Measurements from ENCODE around the gene ARSD. TPM values are rescaled to one million over a fixed set of nuclear protein-coding genes. Genes with fewer than 3 reads are reported as not detected.

The ARSD gene
- total RNA-seq, 1 experiment from 2014 or later, result 12.7 TPM

GRCh38 chrX:2924151-2924550, 5.0 kb downstream of the ARSD start:
- no peak for ATAC-seq
- BruUV-seq (replicated peaks), result no TSS peak

GRCh38 chrX:2921750-2922149, 7.4 kb downstream of the ARSD start:
- BruUV-seq (replicated peaks), result no TSS peak
- Histone ChIP-seq H3K4me3 (ENCODE audit: low read depth in 2 of 2, low read length in 2 of 2) (no peak overlapping the region), H3K9me3 (ENCODE audit: control insufficient read depth, insufficient read depth, low read depth, low read length) (no peaks in the 10 kb centered on the region), H3K27ac (ENCODE audit: low read length) (no peak overlapping the region), H3K36me3 (ENCODE audit: control insufficient read depth, insufficient read depth, low read length) (no peaks in the 10 kb centered on the region), H3K27me3 (ENCODE audit: control insufficient read depth, insufficient read depth, low read length) (no peaks in the 10 kb centered on the region), H3K4me1 (ENCODE audit: control insufficient read depth, insufficient read depth, low read length) (no peaks in the 10 kb centered on the region)
- no peak for TF ChIP-seq SIN3A (IDR thresholded peaks at IDR 0.05; ENCODE audit: borderline replicate concordance, insufficient read depth, low read depth, low read length)
- intact Hi-C loops (cut with micrococcal nuclease; ENCODE audit: unreplicated experiment), result no loop called here
- ChIA-PET POLR2A (no interaction called here), CTCF (no interaction called here)
- in situ Hi-C loops (cut with HindIII; ENCODE audit: low pct_unique_long_range_greater_than_20kb, low sequenced_read_pairs), result no loop called here
- no peak for ATAC-seq
- DNase-seq (ENCODE audit: low read depth, low spot score), result no peak

More at GRCh38 chrX:2924151-2924550, 5.0 kb downstream of the ARSD start:
- Histone ChIP-seq H3K27ac (ENCODE audit: low read length) (no peak overlapping the region), H3K9me3 (ENCODE audit: control insufficient read depth, insufficient read depth, low read depth, low read length) (no peaks in the 10 kb centered on the region), H3K4me1 (ENCODE audit: control insufficient read depth, insufficient read depth, low read length) (no peaks in the 10 kb centered on the region), H3K36me3 (ENCODE audit: control insufficient read depth, insufficient read depth, low read length) (no peaks in the 10 kb centered on the region), H3K4me3 (ENCODE audit: low read depth in 2 of 2, low read length in 2 of 2) (no peak overlapping the region), H3K27me3 (ENCODE audit: control insufficient read depth, insufficient read depth, low read length) (no peaks in the 10 kb centered on the region)
- intact Hi-C loops (cut with micrococcal nuclease; ENCODE audit: unreplicated experiment) (no loop called here), in situ Hi-C loops (cut with HindIII; ENCODE audit: low pct_unique_long_range_greater_than_20kb, low sequenced_read_pairs) (no loop called here)
- CTCF ChIA-PET, result no interaction called here
- POLR2A ChIA-PET, result no interaction called here
- TF ChIP-seq POLR2AphosphoS5 (IDR thresholded peaks at IDR 0.05; ENCODE audit: low read depth, low read length), result no peak
- no peak for TF ChIP-seq REST (IDR thresholded peaks at IDR 0.05; ENCODE audit: insufficient read depth in 1 of 2, low read depth in 2 of 2, low read length in 1 of 2)
- TF ChIP-seq CTCF (IDR thresholded peaks at IDR 0.05), result no peak
- TF ChIP-seq SIN3A (IDR thresholded peaks at IDR 0.05; ENCODE audit: borderline replicate concordance, insufficient read depth, low read depth, low read length), result no peak
- TF ChIP-seq TCF7L2 (IDR thresholded peaks at IDR 0.05; ENCODE audit: low read depth, low read length), result no peak
- DNase-seq (ENCODE audit: low read depth, low spot score), result no peak

- DNase-seq (ENCODE audit: low read depth, low spot score), result no peak
- Histone ChIP-seq H3K4me1 (ENCODE audit: control insufficient read depth, insufficient read depth, low read length) (no peaks in the 10 kb centered on the region), H3K4me3 (ENCODE audit: low read depth in 2 of 2, low read length in 2 of 2) (no peak overlapping the region), H3K9me3 (ENCODE audit: control insufficient read depth, insufficient read depth, low read depth, low read length) (no peaks in the 10 kb centered on the region), H3K36me3 (ENCODE audit: control insufficient read depth, insufficient read depth, low read length) (no peaks in the 10 kb centered on the region), H3K27me3 (ENCODE audit: control insufficient read depth, insufficient read depth, low read length) (no peaks in the 10 kb centered on the region), H3K27ac (ENCODE audit: low read length) (no peak overlapping the region)
- intact Hi-C loops (cut with micrococcal nuclease; ENCODE audit: unreplicated experiment), result no loop called here
- ChIA-PET POLR2A (no interaction called here), CTCF (no interaction called here)
- in situ Hi-C loops (cut with HindIII; ENCODE audit: low pct_unique_long_range_greater_than_20kb, low sequenced_read_pairs), result no loop called here
- no peak for TF ChIP-seq CTCF (IDR thresholded peaks at IDR 0.05)
- TF ChIP-seq TCF7L2 (IDR thresholded peaks at IDR 0.05; ENCODE audit: low read depth, low read length), result no peak
- TF ChIP-seq POLR2AphosphoS5 (IDR thresholded peaks at IDR 0.05; ENCODE audit: low read depth, low read length), result no peak
- TF ChIP-seq REST (IDR thresholded peaks at IDR 0.05; ENCODE audit: insufficient read depth in 1 of 2, low read depth in 2 of 2, low read length in 1 of 2), result no peak
- TF ChIP-seq SIN3A (IDR thresholded peaks at IDR 0.05; ENCODE audit: borderline replicate concordance, insufficient read depth, low read depth, low read length), result no peak
- ATAC-seq, result no peak
- no TSS peak for BruUV-seq (replicated peaks)
These were observed 7.9 kb downstream of the ARSD start for GRCh38 chrX:2921193-2921592.
